CMK (cell line): ENCODE results near the gene SETD1B.

Experiments
- DNase-seq: peaks from one replicate; pipeline ENCODE4 v3.0.0-alpha.2; 2010; ENCODE audit warnings: low read depth

The SETD1B gene

GRCh38 chr12:121795034-121795968, 8.5 kb upstream of the SETD1B start:
- no peak for DNase-seq

- DNase-seq: no peak
Observed at GRCh38 chr12:121796855-121797751, 6.7 kb upstream of the SETD1B start.

GRCh38 chr12:121797937-121798786, 5.6 kb upstream of the SETD1B start:
- no peak for DNase-seq

- DNase-seq: no peak
Observed at GRCh38 chr12:121798787-121799155, 5.0 kb upstream of the SETD1B start.

- no peak for DNase-seq
Observed at GRCh38 chr12:121799156-121799841, 4.5 kb upstream of the SETD1B start.

- DNase-seq: no peak
Observed at GRCh38 chr12:121799842-121800693, 3.7 kb upstream of the SETD1B start.

GRCh38 chr12:121800694-121801594, 2.9 kb upstream of the SETD1B start:
- DNase-seq: no peak

- no peak for DNase-seq
Observed at GRCh38 chr12:121801595-121802484, 2.0 kb upstream of the SETD1B start.

- DNase-seq: no peak
Observed at GRCh38 chr12:121802485-121802842, 1.3 kb upstream of the SETD1B start.

- no peak for DNase-seq
Observed at GRCh38 chr12:121802843-121803698, 738 bp upstream of the SETD1B start.

- no peak for DNase-seq
Observed at GRCh38 chr12:121804417-121805111, 755 bp downstream of the SETD1B start.

GRCh38 chr12:121805171-121806008, 1.6 kb downstream of the SETD1B start:
- no peak for DNase-seq

- DNase-seq: no peak
Observed at GRCh38 chr12:121806009-121806545, 2.3 kb downstream of the SETD1B start.

GRCh38 chr12:121806546-121807423, 3.0 kb downstream of the SETD1B start:
- no peak for DNase-seq
